Ishikawa (cell line): ENCODE results near the gene C10orf105.

Experiments used
- CEBPB ChIP-seq: IDR thresholded peaks from 2 replicates; pipeline ENCODE4 v1.6.1; 2012
- CREB1 ChIP-seq: IDR thresholded peaks from 2 replicates; pipeline ENCODE4 v1.6.1; 2012; ENCODE audit warnings: low read depth
- EP300 ChIP-seq: IDR thresholded peaks from 2 replicates; pipeline ENCODE4 v1.6.1; 2012; ENCODE audit warnings: borderline replicate concordance
- FOXM1 ChIP-seq: IDR thresholded peaks from 2 replicates; pipeline ENCODE4 v1.6.1; 2012; ENCODE audit warnings: low read depth, borderline replicate concordance
- MAX ChIP-seq: IDR thresholded peaks from 2 replicates; pipeline ENCODE4 v1.6.1; 2012
- NFIC ChIP-seq: IDR thresholded peaks from 2 replicates; pipeline ENCODE4 v1.6.1; 2012
- RAD21 ChIP-seq: IDR thresholded peaks from 2 replicates; pipeline ENCODE4 v1.6.1; 2012; ENCODE audit warnings: low read depth
- REST ChIP-seq: IDR thresholded peaks from 2 replicates; pipeline ENCODE4 v1.6.1; 2012; ENCODE audit warnings: low read depth, mild to moderate bottlenecking
- TAF1 ChIP-seq: IDR thresholded peaks from 2 replicates; pipeline ENCODE4 v1.6.1; 2012; ENCODE audit warnings: low read depth, mild to moderate bottlenecking
- TCF12 ChIP-seq: IDR thresholded peaks from 2 replicates; pipeline ENCODE4 v1.6.1; 2012; ENCODE audit warnings: low read depth
- YY1 ChIP-seq: IDR thresholded peaks from 2 replicates; pipeline ENCODE4 v1.6.1; 2012; ENCODE audit warnings: low read depth
- ZBTB7A ChIP-seq: IDR thresholded peaks from 2 replicates; pipeline ENCODE4 v1.6.1; 2012; ENCODE audit warnings: low read depth

- TF ChIP-seq MAX (no peak), FOXM1 (no peak), YY1 (no peak), NFIC (no peak), TCF12 (no peak), EP300 (no peak), RAD21 (no peak), CREB1 (no peak), REST (no peak), CEBPB (no peak), TAF1 (no peak), ZBTB7A (no peak)
Measured at GRCh38 chr10:71701496-71702132, 18.0 kb downstream of the C10orf105 start.
